B cell (primary cell): ENCODE data around the gene CTNNBL1. TPM values are rescaled to one million over a fixed set of nuclear protein-coding genes. Genes with fewer than 3 reads are reported as not detected.
"Not testable (repeated sequence)": the region's sequence is repeated elsewhere in the genome, so short reads cannot be mapped to it uniquely, and the experiment has no call there.

Source experiments
- ATAC-seq: fragments of 200-7000 bp; cut with Tn5 transposase; one replicate; pipeline ENCODE4 v1.10.0; 2021; ENCODE audit warnings: low read depth, mild to moderate bottlenecking, moderate number of reproducible peaks, moderate library complexity
- CTCF ChIA-PET: fragments of 350-600 bp; sonication (Branson Sonifier 250); formaldehyde crosslinking; loops from one replicate; lab custom pipeline; 2021; ENCODE audit warnings: antibody characterized with exemption, inconsistent platforms; lab: Charles Lee
- POLR2A ChIA-PET: fragments of 350-600 bp; sonication (Branson Sonifier 250); formaldehyde crosslinking; loops from one replicate; lab custom pipeline; 2021; ENCODE audit warnings: antibody characterized with exemption; lab: Charles Lee
- DNase-seq: peaks from one replicate; pipeline ENCODE4 v3.0.0; 2013
- H2AFZ ChIP-seq: 2 replicates; pipeline ENCODE4 v1.6.1; 2012; ENCODE audit warnings: mild to moderate bottlenecking, low read depth, low read length; ENCODE audit not compliant: insufficient read depth, poor library complexity, severe bottlenecking
- H3K27ac ChIP-seq, 2 donors: 1 replicate in 1 of 2; 2 replicates in 1 of 2; pipeline ENCODE4 v1.5.1; 2012 to 2013; ENCODE audit warnings: low read length in 2 of 2, mild to moderate bottlenecking in 2 of 2, moderate library complexity in 1 of 2
- H3K27me3 ChIP-seq, 4 experiments: fragments of 200-600 bp in 1 of 4; sonication (generic) in 1 of 4; replicated peaks in 1 of 4; 1 replicate in 2 of 4; 2 replicates in 2 of 4; pipeline versions ENCODE4 v1.6.1 to v1.7.0; 2013 to 2016; ENCODE audit warnings: low read length in 3 of 4, mild to moderate bottlenecking in 2 of 4, mixed read lengths in 1 of 4, moderate library complexity in 1 of 4; ENCODE audit not compliant: insufficient read depth in 4 of 4, control insufficient read depth in 3 of 4; ENCODE audit errors: control extremely low read depth in 1 of 4
- H3K36me3 ChIP-seq, 2 experiments: replicated peaks in 1 of 2; 1 replicate in 1 of 2; 2 replicates in 1 of 2; pipeline versions ENCODE4 v1.6.1 to v1.7.1; 2013; ENCODE audit warnings: low read length in 1 of 2; ENCODE audit not compliant: insufficient read depth in 2 of 2, control insufficient read depth in 1 of 2; ENCODE audit errors: control extremely low read depth in 1 of 2, extremely low read depth in 1 of 2
- H3K4me1 ChIP-seq, 2 donors: fragments of 200-600 bp in 1 of 2; sonication (generic) in 1 of 2; 1 replicate in 1 of 2; 2 replicates in 1 of 2; pipeline versions ENCODE4 v1.5.1 to v1.6.1; 2013 to 2017; ENCODE audit warnings: low read length in 2 of 2; ENCODE audit not compliant: control insufficient read depth in 2 of 2, insufficient read depth in 2 of 2
- H3K4me2 ChIP-seq: replicated peaks from 2 replicates; pipeline ENCODE3; 2012; ENCODE audit warnings: mild to moderate bottlenecking, low read depth, low read length; ENCODE audit not compliant: poor library complexity, severe bottlenecking
- H3K4me3 ChIP-seq, 5 experiments: fragments of 200-600 bp in 1 of 5; sonication (generic) in 1 of 5; 1 replicate in 3 of 5; 2 replicates in 2 of 5; pipeline versions ENCODE4 v1.5.1 to v1.7.0; 2011 to 2016; ENCODE audit warnings: low read length in 4 of 5, mild to moderate bottlenecking in 4 of 5, low read depth in 2 of 5, control low read depth in 1 of 5, moderate library complexity in 1 of 5; ENCODE audit not compliant: insufficient read depth in 1 of 5; ENCODE audit errors: control extremely low read depth in 1 of 5, extremely low read depth in 1 of 5
- H3K79me2 ChIP-seq: fragments of 200-600 bp; sonication (generic); one replicate; pipeline ENCODE4 v1.6.0; 2016; ENCODE audit warnings: low read length; ENCODE audit not compliant: control insufficient read depth, insufficient read depth
- H3K9ac ChIP-seq: fragments of 200-600 bp; sonication (generic); 2 replicates; pipeline ENCODE4 v1.6.1; 2017; ENCODE audit warnings: mild to moderate bottlenecking, low read length, moderate library complexity
- H3K9me3 ChIP-seq, 3 donors: one replicate each; pipeline versions ENCODE4 v1.6.1 to v1.7.1; 2013; ENCODE audit warnings: low read length in 2 of 3; ENCODE audit not compliant: control insufficient read depth in 2 of 3, insufficient read depth in 1 of 3; ENCODE audit errors: control extremely low read depth in 1 of 3
- H4K20me1 ChIP-seq: 2 replicates; pipeline ENCODE4 v1.6.0; 2012; ENCODE audit warnings: mild to moderate bottlenecking, low read length; ENCODE audit not compliant: insufficient read depth, control insufficient read depth, poor library complexity, severe bottlenecking
- H3K27ac Mint-ChIP-seq: one replicate; pipeline ENCODE4 v1.8.0; 2021; ENCODE audit warnings: mixed read lengths
- H3K27me3 Mint-ChIP-seq: one replicate; pipeline ENCODE4 v1.8.0; 2021; ENCODE audit warnings: mixed read lengths
- H3K4me1 Mint-ChIP-seq: one replicate; pipeline ENCODE4 v1.8.0; 2021; ENCODE audit warnings: mixed read lengths
- H3K4me3 Mint-ChIP-seq: one replicate; pipeline ENCODE4 v1.8.0; 2021; ENCODE audit warnings: mixed read lengths
- H3K9me3 Mint-ChIP-seq: one replicate; pipeline ENCODE4 v1.8.0; 2022; ENCODE audit warnings: mixed read lengths; ENCODE audit not compliant: insufficient read depth
- CTCF ChIP-seq: fragments of 200-600 bp; IDR thresholded peaks from one replicate; pipeline ENCODE4 v1.8.0; 2022; ENCODE audit warnings: antibody characterized with exemption, mild to moderate bottlenecking
- EZH2 ChIP-seq: IDR thresholded peaks from 2 replicates; pipeline ENCODE4 v1.6.1; 2012; ENCODE audit warnings: borderline replicate concordance, low read depth, mild to moderate bottlenecking, moderate library complexity, low read length; ENCODE audit not compliant: insufficient read depth, poor library complexity, severe bottlenecking
- WGBS: methylation state at CpG from one replicate; pipeline ENCODE4 v1.1.5; 2013; ENCODE audit warnings: missing lambda C conversion rate; ENCODE audit not compliant: insufficient coverage; 5-methylcytosine and 5-hydroxymethylcytosine counted together
- intact Hi-C: fragments of 100-400 bp; cut with micrococcal nuclease; formaldehyde crosslinking; loops from one replicate; pipeline ENCODE4 v1.10.0; 2022
- polyA plus RNA-seq: library from polyadenylated mRNA; depleted of rRNA; stranded (reverse); fragments of >200 nt; gene quantifications from 2 replicates; pipeline ENCODE4 v1.2.3, GENCODE V29; 2012
- total RNA-seq, 2 donors: library from RNA; stranded (reverse); fragments of 120-200 nt in 1 of 2; gene quantifications; 1 replicate in 1 of 2; 2 replicates in 1 of 2; pipeline versions ENCODE4 v1.2.3 to v1.2.4, GENCODE V29; 2013 to 2022

CTNNBL1 gene
- total and polyA plus RNA-seq, 2 donors (not counting 1 experiment from before 2014, with no cell fraction given) = 25.3 to 64.7 TPM

- intact Hi-C loops = no loop called here
- Mint-ChIP-seq H3K27ac (no peak overlapping the region), H3K27me3 (no peaks in the 10 kb centered on the region), H3K9me3 (peaks cover 6% of the 10 kb centered on the region), H3K4me1 (peaks cover 20% of the 10 kb centered on the region), H3K4me3 (no peak overlapping the region)
- POLR2A ChIA-PET = no interaction called here
- Histone ChIP-seq H2AFZ (no peak overlapping the region), H4K20me1 (peaks cover 54% of the 10 kb centered on the region), H3K4me1 (no peaks in the 10 kb centered on the region), H3K4me3 (no peak overlapping the region), H3K36me3 (peaks cover 3 to 7% of the 10 kb centered on the region in 2 experiments), H3K9ac (no peak overlapping the region), H3K79me2 (peaks cover 80% of the 10 kb centered on the region), H3K27ac (no peak overlapping the region), H3K9me3 (peaks cover 0 to 6% (median 6%) of the 10 kb centered on the region in 3 donors), H3K4me2 (no peak overlapping the region), H3K27me3 (no peaks in the 10 kb centered on the region)
- WGBS = 100% methylated on average over 1 of the region's 1 CpG
- ATAC-seq (no peak), DNase-seq (no peak)
- CTCF ChIA-PET = no interaction called here
- TF ChIP-seq EZH2 (no peak), CTCF (no peak)
These were observed 27.9 kb downstream of the CTNNBL1 start for GRCh38 chr20:37721751-37722150.

GRCh38 chr20:37722312-37722711 is 28.5 kb downstream of the CTNNBL1 start:
- H3K4me2 ChIP-seq, H3K4me3 ChIP-seq, intact Hi-C loops, H3K9me3 ChIP-seq, H3K4me1 ChIP-seq, H2AFZ ChIP-seq, CTCF ChIA-PET, H3K27me3 Mint-ChIP-seq, H3K9me3 Mint-ChIP-seq, DNase-seq, H3K27ac Mint-ChIP-seq, H3K27me3 ChIP-seq, H3K9ac ChIP-seq, H3K27ac ChIP-seq, POLR2A ChIA-PET, H3K36me3 ChIP-seq, H3K4me3 Mint-ChIP-seq, ATAC-seq: not testable (repeated sequence)
- peaks cover 76% of the 10 kb centered on the region for H3K79me2 ChIP-seq
- WGBS = no CpG with 5 or more reads among the region's 4 CpGs
- H4K20me1 ChIP-seq = peaks cover 49% of the 10 kb centered on the region
- peaks cover 21% of the 10 kb centered on the region for H3K4me1 Mint-ChIP-seq
